Stimulated activated naive B cell treated with anti-CD40 and anti-IgM and Interleukin-4, amounts not matched to agents 10 μg/mL and 1 μg/mL and 100 μg/mL, for 72 hours (primary cell): ENCODE results near the gene HSD17B12.
"Not testable (repeated sequence)": the region's sequence is repeated elsewhere in the genome, so short reads cannot be mapped to it uniquely, and the experiment has no call there.

Source experiments
- ATAC-seq, 2 donors: fragments of 150-1000 bp; cut with Tn5 transposase; replicated peaks; 2 replicates each; pipeline ENCODE4 v1.10.0; 2021; ENCODE audit warnings: moderate library complexity in 1 of 2
- DNase-seq: peaks from one replicate; pipeline ENCODE4 v3.0.0; 2021
- H3K27ac Mint-ChIP-seq: one replicate; pipeline ENCODE4 v1.8.0; 2022; ENCODE audit warnings: mild to moderate bottlenecking, mixed read lengths
- H3K27me3 Mint-ChIP-seq, 2 donors: one replicate each; pipeline ENCODE4 v1.8.0; 2022; ENCODE audit warnings: mixed read lengths in 2 of 2
- H3K36me3 Mint-ChIP-seq, 2 donors: one replicate each; pipeline ENCODE4 v1.8.0; 2022; ENCODE audit warnings: mixed read lengths in 2 of 2, mild to moderate bottlenecking in 1 of 2
- H3K4me1 Mint-ChIP-seq, 2 donors: one replicate each; pipeline ENCODE4 v1.8.0; 2022; ENCODE audit warnings: mixed read lengths in 2 of 2, mild to moderate bottlenecking in 1 of 2
- H3K4me3 Mint-ChIP-seq, 2 donors: one replicate each; pipeline ENCODE4 v1.8.0; 2022; ENCODE audit warnings: mild to moderate bottlenecking in 2 of 2, mixed read lengths in 2 of 2, moderate library complexity in 1 of 2
- H3K9me3 Mint-ChIP-seq, 2 donors: one replicate each; pipeline ENCODE4 v1.8.0; 2022; ENCODE audit warnings: mixed read lengths in 2 of 2, mild to moderate bottlenecking in 1 of 2

The HSD17B12 gene

GRCh38 chr11:43680521-43681400 is at the start of gene HSD17B12:
TSS of gene HSD17B12 (plus strand) at chr11:43680738. CDS start at chr11:43680828, 90 bp downstream.
- peak; percentile 96 for ATAC-seq
- peaks cover 30% of the 10 kb centered on the region in 2 donors for H3K36me3 Mint-ChIP-seq
- H3K9me3 Mint-ChIP-seq, result peaks cover 3 to 7% of the 10 kb centered on the region in 2 donors
- no peaks in the 10 kb centered on the region for H3K27me3 Mint-ChIP-seq
- peaks cover 12 to 24% of the 10 kb centered on the region in 2 donors for H3K4me1 Mint-ChIP-seq
- peak within 1 kb of the TSS; percentile 99 for H3K27ac Mint-ChIP-seq
- H3K4me3 Mint-ChIP-seq, result peak within 1 kb of the TSS; percentile 95 to 98
- peak; percentile 100 for DNase-seq

- DNase-seq (no peak), ATAC-seq (no peak)
- Mint-ChIP-seq H3K4me3 (no peak overlapping the region), H3K4me1 (no peaks in the 10 kb centered on the region), H3K27ac (no peak overlapping the region), H3K9me3 (no peaks in the 10 kb centered on the region), H3K27me3 (peaks cover 41 to 46% of the 10 kb centered on the region in 2 donors), H3K36me3 (no peaks in the 10 kb centered on the region)
Observed at GRCh38 chr11:43631732-43632131, 48.8 kb upstream of the HSD17B12 start.

GRCh38 chr11:43632181-43632580 is 48.4 kb upstream of the HSD17B12 start:
- ATAC-seq (no peak), DNase-seq (no peak)
- H3K27me3 Mint-ChIP-seq, result peaks cover 41 to 46% of the 10 kb centered on the region in 2 donors

GRCh38 chr11:43638717-43639116 is 41.8 kb upstream of the HSD17B12 start:
- peaks cover 34 to 40% of the 10 kb centered on the region in 2 donors for H3K27me3 Mint-ChIP-seq
- ATAC-seq, result no peak
- H3K4me3 Mint-ChIP-seq, result no peak overlapping the region
- DNase-seq, result no peak
- no peaks in the 10 kb centered on the region for H3K9me3 Mint-ChIP-seq
- H3K27ac Mint-ChIP-seq, result no peak overlapping the region
- H3K36me3 Mint-ChIP-seq, result peaks cover 0 to 2% of the 10 kb centered on the region in 2 donors
- H3K4me1 Mint-ChIP-seq, result peaks cover 0 to 2% of the 10 kb centered on the region in 2 donors

More at GRCh38 chr11:43632181-43632580, 48.4 kb upstream of the HSD17B12 start:
- H3K4me3 Mint-ChIP-seq, result no peak overlapping the region
- no peaks in the 10 kb centered on the region for H3K9me3 Mint-ChIP-seq
- H3K27ac Mint-ChIP-seq, result no peak overlapping the region
- no peaks in the 10 kb centered on the region for H3K4me1 Mint-ChIP-seq
- H3K36me3 Mint-ChIP-seq, result no peaks in the 10 kb centered on the region

GRCh38 chr11:43639224-43639623 is 41.3 kb upstream of the HSD17B12 start:
- ATAC-seq (no peak), DNase-seq (no peak)
- H3K4me3 Mint-ChIP-seq, result no peak overlapping the region
- H3K9me3 Mint-ChIP-seq, result no peaks in the 10 kb centered on the region
- H3K36me3 Mint-ChIP-seq, result peaks cover 0 to 6% of the 10 kb centered on the region in 2 donors
- no peak overlapping the region for H3K27ac Mint-ChIP-seq
- H3K4me1 Mint-ChIP-seq, result peaks cover 0 to 7% of the 10 kb centered on the region in 2 donors
- peaks cover 32 to 38% of the 10 kb centered on the region in 2 donors for H3K27me3 Mint-ChIP-seq

GRCh38 chr11:43639920-43640319 is 40.6 kb upstream of the HSD17B12 start:
- Mint-ChIP-seq H3K9me3 (no peaks in the 10 kb centered on the region), H3K36me3 (peaks cover 0 to 6% of the 10 kb centered on the region in 2 donors), H3K27me3 (peaks cover 26 to 31% of the 10 kb centered on the region in 2 donors), H3K27ac (no peak overlapping the region), H3K4me3 (no peak overlapping the region), H3K4me1 (peaks cover 3 to 14% of the 10 kb centered on the region in 2 donors)
- DNase-seq (no peak), ATAC-seq (no peak)

- peaks cover 0 to 8% of the 10 kb centered on the region in 2 donors for H3K36me3 Mint-ChIP-seq
- H3K9me3 Mint-ChIP-seq, result no peaks in the 10 kb centered on the region
- H3K4me3 Mint-ChIP-seq, result peak overlapping the region; percentile 97
- H3K27ac Mint-ChIP-seq, result peak overlapping the region; percentile 96
- peak; percentile 85 for DNase-seq
- ATAC-seq, result peak; percentile 100
- peaks cover 13 to 14% of the 10 kb centered on the region in 2 donors for H3K27me3 Mint-ChIP-seq
- peaks cover 4 to 15% of the 10 kb centered on the region in 2 donors for H3K4me1 Mint-ChIP-seq
Observed at GRCh38 chr11:43643898-43644620, 36.5 kb upstream of the HSD17B12 start.

GRCh38 chr11:43644621-43645299 is 35.8 kb upstream of the HSD17B12 start:
- Mint-ChIP-seq H3K36me3 (peaks cover 4 to 12% of the 10 kb centered on the region in 2 donors), H3K9me3 (no peaks in the 10 kb centered on the region), H3K4me3 (peak overlapping the region; percentile 97), H3K4me1 (peaks cover 4 to 15% of the 10 kb centered on the region in 2 donors), H3K27me3 (peaks cover 6 to 7% of the 10 kb centered on the region in 2 donors), H3K27ac (peak overlapping the region; percentile 96)
- DNase-seq (no peak), ATAC-seq (no peak)

GRCh38 chr11:43646767-43647166 is 33.8 kb upstream of the HSD17B12 start:
- Mint-ChIP-seq H3K27ac (no peak overlapping the region), H3K27me3 (no peaks in the 10 kb centered on the region), H3K4me3 (no peak overlapping the region), H3K9me3 (peaks cover 3 to 4% of the 10 kb centered on the region in 2 donors), H3K36me3 (peaks cover 12 to 13% of the 10 kb centered on the region in 2 donors), H3K4me1 (peaks cover 4 to 15% of the 10 kb centered on the region in 2 donors)
- no peak for DNase-seq
- ATAC-seq, result no peak

- peaks cover 0 to 4% of the 10 kb centered on the region in 2 donors for H3K27me3 Mint-ChIP-seq
Observed at GRCh38 chr11:43648888-43649287, 31.6 kb upstream of the HSD17B12 start.

GRCh38 chr11:43649501-43649900 is 31.0 kb upstream of the HSD17B12 start:
- Mint-ChIP-seq H3K27ac (no peak overlapping the region), H3K4me3 (no peak overlapping the region)
- no peak for ATAC-seq

More at GRCh38 chr11:43648888-43649287, 31.6 kb upstream of the HSD17B12 start:
- peaks cover 9 to 13% of the 10 kb centered on the region in 2 donors for H3K36me3 Mint-ChIP-seq
- H3K4me1 Mint-ChIP-seq, result peaks cover 4 to 11% of the 10 kb centered on the region in 2 donors
- DNase-seq (no peak), ATAC-seq (no peak)
- peaks cover 3 to 6% of the 10 kb centered on the region in 2 donors for H3K9me3 Mint-ChIP-seq
- H3K4me3 Mint-ChIP-seq, result no peak overlapping the region
- H3K27ac Mint-ChIP-seq, result no peak overlapping the region

GRCh38 chr11:43649921-43650320 is 30.6 kb upstream of the HSD17B12 start:
- Mint-ChIP-seq H3K36me3 (peaks cover 6 to 13% of the 10 kb centered on the region in 2 donors), H3K4me3 (no peak overlapping the region), H3K27ac (no peak overlapping the region), H3K4me1 (peaks cover under 1% of the 10 kb centered on the region in 2 donors), H3K9me3 (peaks cover 3 to 6% of the 10 kb centered on the region in 2 donors), H3K27me3 (peaks cover 0 to 4% of the 10 kb centered on the region in 2 donors)
- ATAC-seq (no peak), DNase-seq (no peak)

More at GRCh38 chr11:43649501-43649900, 31.0 kb upstream of the HSD17B12 start:
- no peak for DNase-seq
- peaks cover 6 to 13% of the 10 kb centered on the region in 2 donors for H3K36me3 Mint-ChIP-seq
- peaks cover 3 to 6% of the 10 kb centered on the region in 2 donors for H3K9me3 Mint-ChIP-seq
- H3K27me3 Mint-ChIP-seq, result peaks cover 0 to 4% of the 10 kb centered on the region in 2 donors
- peaks cover 4 to 5% of the 10 kb centered on the region in 2 donors for H3K4me1 Mint-ChIP-seq

- ATAC-seq, H3K4me1 Mint-ChIP-seq, H3K36me3 Mint-ChIP-seq: not testable (repeated sequence)
Observed at GRCh38 chr11:43663018-43663417, 17.5 kb upstream of the HSD17B12 start.

GRCh38 chr11:43664295-43664694 is 16.2 kb upstream of the HSD17B12 start:
- ATAC-seq (no peak), DNase-seq (no peak)
- no peak overlapping the region for H3K4me3 Mint-ChIP-seq
- no peaks in the 10 kb centered on the region for H3K4me1 Mint-ChIP-seq
- no peak overlapping the region for H3K27ac Mint-ChIP-seq
- H3K36me3 Mint-ChIP-seq, result no peaks in the 10 kb centered on the region
- peaks cover 16 to 22% of the 10 kb centered on the region in 2 donors for H3K27me3 Mint-ChIP-seq
- H3K9me3 Mint-ChIP-seq, result no peaks in the 10 kb centered on the region

More at GRCh38 chr11:43663018-43663417, 17.5 kb upstream of the HSD17B12 start:
- H3K9me3 Mint-ChIP-seq, H3K27ac Mint-ChIP-seq, DNase-seq, H3K4me3 Mint-ChIP-seq: not testable (repeated sequence)
- H3K27me3 Mint-ChIP-seq, result peaks cover 20 to 27% of the 10 kb centered on the region in 2 donors
